ENCODE measurements around the gene GPATCH2. TPM values are rescaled to one million over a fixed set of nuclear protein-coding genes. Genes with fewer than 3 reads are reported as not detected.
A peak's percentile ranks its signal among the peaks of the same experiment; 100 is the strongest.

The GPATCH2 gene
- polyA plus RNA-seq, 1 experiment: 2.7 TPM

DNA sequence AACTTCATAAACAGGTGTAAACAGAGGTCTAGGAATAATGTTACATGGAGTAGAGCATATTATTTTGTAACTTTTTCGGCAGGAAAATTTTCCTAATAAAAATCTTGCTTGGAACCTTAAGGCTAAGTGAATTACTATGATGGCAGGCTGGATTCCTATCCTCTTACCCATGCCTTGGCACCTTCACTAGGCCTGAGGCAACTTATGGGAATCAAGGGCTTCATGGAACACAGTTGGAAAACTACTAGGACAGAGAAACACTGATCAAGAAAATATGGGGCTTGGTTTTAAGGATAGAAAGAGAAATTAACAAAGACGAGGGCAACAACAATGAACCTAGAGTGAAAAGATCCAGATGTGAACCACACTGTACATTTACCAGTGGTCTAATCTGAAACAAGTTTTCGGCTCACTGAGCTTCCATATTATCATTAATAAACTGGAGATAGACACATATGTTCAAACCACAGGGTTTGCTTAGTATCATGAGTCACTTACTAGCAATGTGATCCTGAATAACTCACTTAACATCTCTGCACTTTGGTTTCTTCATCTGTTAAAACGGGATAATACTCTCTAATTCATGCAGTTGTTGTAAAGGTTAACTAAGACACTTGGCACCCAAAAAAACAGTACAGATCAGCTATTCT, 68.5 kb downstream of the GPATCH2 start:
- POLR2A ChIA-PET: interaction anchor here (0.6 kb wide), 2 partner anchors 24 to 65 kb away, joined by 3 read pairs; no protein-coding TSS in a partner anchor

DNA sequence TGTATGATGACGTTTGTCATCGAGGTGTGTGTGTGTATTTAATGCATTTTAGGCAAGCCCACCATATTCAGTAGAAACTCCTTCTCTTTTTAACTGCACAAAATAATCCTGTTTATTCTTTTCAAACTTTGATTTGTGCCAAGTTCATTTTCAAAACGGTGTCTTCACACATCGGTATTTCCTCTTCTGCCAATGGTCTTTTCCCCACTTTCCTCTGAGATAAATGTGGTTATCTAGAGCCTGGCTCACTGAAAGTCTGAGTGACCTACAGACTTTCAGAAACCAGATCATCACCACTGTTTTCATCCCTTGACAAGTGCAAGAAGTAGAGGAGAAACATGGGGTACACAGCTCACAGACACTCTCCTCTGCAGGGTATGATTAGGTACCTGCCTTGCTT, 69.4 kb downstream of the GPATCH2 start:
- no peak overlapping the region for H3K4me3 ChIP-seq (ENCODE audit: low read depth, low read length)
- no peaks in the 10 kb centered on the region for H3K27me3 ChIP-seq (ENCODE audit: control insufficient read depth, insufficient read depth, low read length)
- DNase-seq (ENCODE audit: low read depth): no peak
- TF ChIP-seq CTCF (IDR thresholded peaks at IDR 0.05; ENCODE audit: insufficient read depth, low read depth, low read length): no peak
- ChIA-PET CTCF (no interaction called here), POLR2A (no interaction called here)
- H3K36me3 ChIP-seq (ENCODE audit: control insufficient read depth, insufficient read depth, low read length): no peaks in the 10 kb centered on the region

More for the DNA sequence above, 68.5 kb downstream of the GPATCH2 start:
- Histone ChIP-seq H3K27me3 (ENCODE audit: control insufficient read depth, insufficient read depth, low read length) (no peaks in the 10 kb centered on the region), H3K4me3 (ENCODE audit: low read depth, low read length) (no peak overlapping the region), H3K36me3 (ENCODE audit: control insufficient read depth, insufficient read depth, low read length) (no peaks in the 10 kb centered on the region)
- TF ChIP-seq CTCF (IDR thresholded peaks at IDR 0.05; ENCODE audit: insufficient read depth, low read depth, low read length): no peak
- DNase-seq (ENCODE audit: low read depth): peak; percentile 75
- CTCF ChIA-PET: no interaction called here

DNA sequence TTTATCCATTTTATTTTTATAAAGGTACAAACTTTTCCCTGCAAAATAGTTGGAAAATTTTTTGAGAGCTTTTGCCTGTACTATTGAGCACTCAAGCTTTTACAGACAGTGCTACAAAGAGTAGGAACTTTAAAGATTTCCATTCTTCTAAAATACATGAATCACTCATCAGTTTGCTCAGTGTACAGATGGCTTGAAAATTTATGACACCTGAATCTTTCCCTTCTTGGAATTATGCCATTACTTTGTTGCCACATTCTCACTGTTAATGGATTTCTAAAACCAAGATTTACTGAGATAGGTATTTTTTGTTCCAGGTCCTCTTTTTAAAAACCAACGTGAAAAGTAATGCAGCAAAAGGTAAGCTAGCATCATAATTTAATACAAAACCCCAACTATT, 76.0 kb downstream of the GPATCH2 start:
- ChIA-PET CTCF (no interaction called here), POLR2A (no interaction called here)
- TF ChIP-seq CTCF (IDR thresholded peaks at IDR 0.05; ENCODE audit: insufficient read depth, low read depth, low read length): no peak
- no peak overlapping the region for H3K4me3 ChIP-seq (ENCODE audit: low read depth, low read length)
- no peak for DNase-seq (ENCODE audit: low read depth)
- no peaks in the 10 kb centered on the region for H3K36me3 ChIP-seq (ENCODE audit: control insufficient read depth, insufficient read depth, low read length)
- H3K27me3 ChIP-seq (ENCODE audit: control insufficient read depth, insufficient read depth, low read length): no peaks in the 10 kb centered on the region

GRCh38 chr1:217553949-217554509, 76.9 kb downstream of the GPATCH2 start:
- no peak for TF ChIP-seq CTCF (IDR thresholded peaks at IDR 0.05; ENCODE audit: insufficient read depth, low read depth, low read length)
- H3K27me3 ChIP-seq (ENCODE audit: control insufficient read depth, insufficient read depth, low read length): no peaks in the 10 kb centered on the region
- no peaks in the 10 kb centered on the region for H3K36me3 ChIP-seq (ENCODE audit: control insufficient read depth, insufficient read depth, low read length)
- ChIA-PET CTCF (interaction anchor here (1.0 to 1.2 kb wide), 2 partner anchors 8 to 13 kb away, joined by 3 read pairs; no protein-coding TSS in a partner anchor), POLR2A (no interaction called here)
- no peak overlapping the region for H3K4me3 ChIP-seq (ENCODE audit: low read depth, low read length)
- no peak for DNase-seq (ENCODE audit: low read depth)

DNA sequence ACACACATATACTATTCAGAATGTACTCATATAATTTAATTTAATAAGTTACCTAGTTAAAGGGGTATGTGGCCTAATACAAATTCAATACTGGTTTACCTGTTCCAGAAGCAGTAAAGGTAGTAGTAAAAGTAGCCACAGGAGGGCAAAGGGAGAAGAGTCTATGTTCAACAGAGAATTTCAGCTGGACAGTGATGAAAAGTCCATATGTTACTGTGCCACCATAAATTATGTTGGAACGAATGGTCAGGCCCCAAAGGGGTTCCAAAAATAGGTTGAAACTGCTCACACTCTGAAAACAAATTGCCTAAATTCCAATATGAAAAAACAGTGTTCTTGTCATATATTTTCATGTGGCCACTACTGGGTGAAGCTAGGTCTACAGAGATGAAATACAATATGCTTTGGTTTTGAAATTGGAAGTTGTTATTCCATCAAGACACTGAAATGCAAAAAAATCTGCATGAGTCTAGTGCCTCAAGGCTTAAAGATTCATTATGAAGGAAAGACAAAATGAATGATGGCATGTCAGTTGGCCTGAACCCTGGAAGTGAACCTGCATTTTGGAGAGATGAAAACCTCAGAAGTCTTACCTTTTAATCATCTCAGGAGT, 78.4 kb downstream of the GPATCH2 start:
- Histone ChIP-seq H3K27me3 (ENCODE audit: control insufficient read depth, insufficient read depth, low read length) (no peaks in the 10 kb centered on the region), H3K36me3 (ENCODE audit: control insufficient read depth, insufficient read depth, low read length) (no peaks in the 10 kb centered on the region), H3K4me3 (ENCODE audit: low read depth, low read length) (no peak overlapping the region)
- ChIA-PET CTCF (no interaction called here), POLR2A (no interaction called here)
- DNase-seq (ENCODE audit: low read depth): no peak
- no peak for TF ChIP-seq CTCF (IDR thresholded peaks at IDR 0.05; ENCODE audit: insufficient read depth, low read depth, low read length)
